H1 (cell line): ENCODE data around the gene ADH4.

ENCODE experiments used
- GABPA ChIP-seq: IDR thresholded peaks from 2 replicates; pipeline ENCODE4 v1.6.1; 2011; ENCODE audit warnings: mild to moderate bottlenecking, low read length, moderate library complexity, borderline replicate concordance; ENCODE audit not compliant: insufficient read depth
- PHF8 ChIP-seq: fragments of 200-600 bp; sonication (generic); conservative IDR thresholded peaks from 2 replicates; pipeline ENCODE4 v1.7.1; 2012; ENCODE audit warnings: low read depth, mild to moderate bottlenecking, inconsistent platforms, low read length, moderate library complexity
- POLR2A ChIP-seq, 2 experiments: IDR thresholded peaks; 1 replicate in 1 of 2; 2 replicates in 1 of 2; pipeline ENCODE4 v1.6.1; 2011; ENCODE audit warnings: low read depth in 2 of 2, low read length in 2 of 2, mild to moderate bottlenecking in 2 of 2; ENCODE audit errors: control extremely low read depth in 1 of 2
- RFX5 ChIP-seq: IDR thresholded peaks from 2 replicates; pipeline ENCODE4 v1.6.1; 2011; ENCODE audit warnings: low read depth, low read length, improper control_type of control experiment, borderline replicate concordance
- SAP30 ChIP-seq: fragments of 300-600 bp; sonication (generic); IDR thresholded peaks from 2 replicates; pipeline ENCODE4 v1.7.1; 2012; ENCODE audit warnings: low read length, moderate library complexity, mild to moderate bottlenecking, inconsistent platforms; ENCODE audit not compliant: insufficient read depth, insufficient replicate concordance
- TF ChIP-seq, protein P1 (sequence below), 3 experiments: IDR thresholded peaks; 1 replicate in 2 of 3; 2 replicates in 1 of 3; pipeline versions ENCODE4 v1.5.1 to v1.6.1; 2011; ENCODE audit warnings: low read length in 3 of 3, mild to moderate bottlenecking in 3 of 3, inconsistent platforms in 2 of 3, low read depth in 1 of 3, moderate library complexity in 1 of 3; ENCODE audit not compliant: insufficient read depth in 1 of 3; ENCODE audit errors: control extremely low read depth in 1 of 3

DNA sequence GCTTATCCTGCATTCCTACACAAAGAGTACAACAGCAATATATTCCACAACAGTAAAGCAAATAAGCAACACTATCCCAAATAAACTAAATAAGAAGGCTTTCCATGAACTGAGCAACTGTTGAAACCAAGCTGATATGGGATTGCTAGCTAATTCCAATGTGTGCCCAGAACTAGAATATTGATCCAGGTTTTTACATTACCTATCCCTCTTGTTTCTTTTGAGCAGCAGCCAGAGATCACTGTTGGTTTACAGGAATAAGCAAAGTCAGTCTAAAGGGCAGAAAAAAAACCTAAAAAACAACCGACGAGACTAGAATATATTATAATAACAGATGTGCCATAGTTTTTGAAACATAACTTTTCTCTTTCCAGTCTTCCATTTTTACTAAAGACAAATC is 22.4 kb upstream of the ADH4 start:
- no peak for TF ChIP-seq RFX5
- TF ChIP-seq GABPA = no peak
- no peak for TF ChIP-seq POLR2A (IDR thresholded peaks at IDR 0.05; ENCODE audit: control extremely low read depth in 1 of 2, low read depth in 2 of 2, low read length in 2 of 2)
- TF ChIP-seq, protein P1, sequence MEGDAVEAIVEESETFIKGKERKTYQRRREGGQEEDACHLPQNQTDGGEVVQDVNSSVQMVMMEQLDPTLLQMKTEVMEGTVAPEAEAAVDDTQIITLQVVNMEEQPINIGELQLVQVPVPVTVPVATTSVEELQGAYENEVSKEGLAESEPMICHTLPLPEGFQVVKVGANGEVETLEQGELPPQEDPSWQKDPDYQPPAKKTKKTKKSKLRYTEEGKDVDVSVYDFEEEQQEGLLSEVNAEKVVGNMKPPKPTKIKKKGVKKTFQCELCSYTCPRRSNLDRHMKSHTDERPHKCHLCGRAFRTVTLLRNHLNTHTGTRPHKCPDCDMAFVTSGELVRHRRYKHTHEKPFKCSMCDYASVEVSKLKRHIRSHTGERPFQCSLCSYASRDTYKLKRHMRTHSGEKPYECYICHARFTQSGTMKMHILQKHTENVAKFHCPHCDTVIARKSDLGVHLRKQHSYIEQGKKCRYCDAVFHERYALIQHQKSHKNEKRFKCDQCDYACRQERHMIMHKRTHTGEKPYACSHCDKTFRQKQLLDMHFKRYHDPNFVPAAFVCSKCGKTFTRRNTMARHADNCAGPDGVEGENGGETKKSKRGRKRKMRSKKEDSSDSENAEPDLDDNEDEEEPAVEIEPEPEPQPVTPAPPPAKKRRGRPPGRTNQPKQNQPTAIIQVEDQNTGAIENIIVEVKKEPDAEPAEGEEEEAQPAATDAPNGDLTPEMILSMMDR (IDR thresholded peaks at IDR 0.05; ENCODE audit: control extremely low read depth in 1 of 3, insufficient read depth in 1 of 3, low read depth in 1 of 3, low read length in 3 of 3) = no peak
- TF ChIP-seq PHF8 = no peak
- no peak for TF ChIP-seq SAP30
